HL-60 (cell line): ENCODE results near the gene VWA8.

Experiments
- TF ChIP-seq, protein P1 (sequence below): IDR thresholded peaks from one replicate; pipeline ENCODE4 v1.5.1; 2011; ENCODE audit warnings: low read length, control low read depth, inconsistent platforms; ENCODE audit not compliant: insufficient read depth
- TF ChIP-seq, protein P2 (sequence below): IDR thresholded peaks from 2 replicates; pipeline ENCODE4 v1.6.1; 2012; ENCODE audit warnings: low read depth; ENCODE audit not compliant: insufficient replicate concordance

GRCh38 chr13:41606646-41607045 lies 354.3 kb downstream of the VWA8 start:
- TF ChIP-seq, protein P1, sequence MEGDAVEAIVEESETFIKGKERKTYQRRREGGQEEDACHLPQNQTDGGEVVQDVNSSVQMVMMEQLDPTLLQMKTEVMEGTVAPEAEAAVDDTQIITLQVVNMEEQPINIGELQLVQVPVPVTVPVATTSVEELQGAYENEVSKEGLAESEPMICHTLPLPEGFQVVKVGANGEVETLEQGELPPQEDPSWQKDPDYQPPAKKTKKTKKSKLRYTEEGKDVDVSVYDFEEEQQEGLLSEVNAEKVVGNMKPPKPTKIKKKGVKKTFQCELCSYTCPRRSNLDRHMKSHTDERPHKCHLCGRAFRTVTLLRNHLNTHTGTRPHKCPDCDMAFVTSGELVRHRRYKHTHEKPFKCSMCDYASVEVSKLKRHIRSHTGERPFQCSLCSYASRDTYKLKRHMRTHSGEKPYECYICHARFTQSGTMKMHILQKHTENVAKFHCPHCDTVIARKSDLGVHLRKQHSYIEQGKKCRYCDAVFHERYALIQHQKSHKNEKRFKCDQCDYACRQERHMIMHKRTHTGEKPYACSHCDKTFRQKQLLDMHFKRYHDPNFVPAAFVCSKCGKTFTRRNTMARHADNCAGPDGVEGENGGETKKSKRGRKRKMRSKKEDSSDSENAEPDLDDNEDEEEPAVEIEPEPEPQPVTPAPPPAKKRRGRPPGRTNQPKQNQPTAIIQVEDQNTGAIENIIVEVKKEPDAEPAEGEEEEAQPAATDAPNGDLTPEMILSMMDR, result no peak
- TF ChIP-seq, protein P2, sequence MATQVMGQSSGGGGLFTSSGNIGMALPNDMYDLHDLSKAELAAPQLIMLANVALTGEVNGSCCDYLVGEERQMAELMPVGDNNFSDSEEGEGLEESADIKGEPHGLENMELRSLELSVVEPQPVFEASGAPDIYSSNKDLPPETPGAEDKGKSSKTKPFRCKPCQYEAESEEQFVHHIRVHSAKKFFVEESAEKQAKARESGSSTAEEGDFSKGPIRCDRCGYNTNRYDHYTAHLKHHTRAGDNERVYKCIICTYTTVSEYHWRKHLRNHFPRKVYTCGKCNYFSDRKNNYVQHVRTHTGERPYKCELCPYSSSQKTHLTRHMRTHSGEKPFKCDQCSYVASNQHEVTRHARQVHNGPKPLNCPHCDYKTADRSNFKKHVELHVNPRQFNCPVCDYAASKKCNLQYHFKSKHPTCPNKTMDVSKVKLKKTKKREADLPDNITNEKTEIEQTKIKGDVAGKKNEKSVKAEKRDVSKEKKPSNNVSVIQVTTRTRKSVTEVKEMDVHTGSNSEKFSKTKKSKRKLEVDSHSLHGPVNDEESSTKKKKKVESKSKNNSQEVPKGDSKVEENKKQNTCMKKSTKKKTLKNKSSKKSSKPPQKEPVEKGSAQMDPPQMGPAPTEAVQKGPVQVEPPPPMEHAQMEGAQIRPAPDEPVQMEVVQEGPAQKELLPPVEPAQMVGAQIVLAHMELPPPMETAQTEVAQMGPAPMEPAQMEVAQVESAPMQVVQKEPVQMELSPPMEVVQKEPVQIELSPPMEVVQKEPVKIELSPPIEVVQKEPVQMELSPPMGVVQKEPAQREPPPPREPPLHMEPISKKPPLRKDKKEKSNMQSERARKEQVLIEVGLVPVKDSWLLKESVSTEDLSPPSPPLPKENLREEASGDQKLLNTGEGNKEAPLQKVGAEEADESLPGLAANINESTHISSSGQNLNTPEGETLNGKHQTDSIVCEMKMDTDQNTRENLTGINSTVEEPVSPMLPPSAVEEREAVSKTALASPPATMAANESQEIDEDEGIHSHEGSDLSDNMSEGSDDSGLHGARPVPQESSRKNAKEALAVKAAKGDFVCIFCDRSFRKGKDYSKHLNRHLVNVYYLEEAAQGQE, result no peak
